Lung (tissue), 12 donors: ENCODE data around the gene MGAM2. TPM values are rescaled to one million over a fixed set of nuclear protein-coding genes. Genes with fewer than 3 reads are reported as not detected.

ENCODE experiments used
- ATAC-seq: fragments of 200-7000 bp; cut with Tn5 transposase; one replicate; pipeline ENCODE4 v1.9.1; 2020; ENCODE audit warnings: moderate number of reproducible peaks; ENCODE audit not compliant: insufficient read depth, low FRiP score
- DNase-seq, 3 donors: peaks; one replicate each; pipeline ENCODE4 v3.0.0-alpha.2; 2013 to 2017
- H3K27ac ChIP-seq, 2 donors: one replicate each; pipeline ENCODE4 v1.5.1; 2013; ENCODE audit warnings: mild to moderate bottlenecking in 2 of 2, moderate library complexity in 2 of 2, control low read depth in 1 of 2, inconsistent platforms in 1 of 2, low read depth in 1 of 2, low read length in 1 of 2
- H3K27me3 ChIP-seq, 3 donors: one replicate each; pipeline ENCODE4 v1.5.1; 2013; ENCODE audit warnings: low read length in 2 of 3; ENCODE audit not compliant: control insufficient read depth in 3 of 3, insufficient read depth in 3 of 3
- H3K36me3 ChIP-seq, 4 donors: one replicate each; pipeline ENCODE4 v1.5.1; 2013; ENCODE audit warnings: low read length in 4 of 4, mild to moderate bottlenecking in 1 of 4, moderate library complexity in 1 of 4; ENCODE audit not compliant: control insufficient read depth in 4 of 4, insufficient read depth in 4 of 4
- H3K4me1 ChIP-seq, 5 donors: one replicate each; pipeline ENCODE4 v1.5.1; 2013; ENCODE audit warnings: low read length in 5 of 5, mild to moderate bottlenecking in 2 of 5, moderate library complexity in 1 of 5; ENCODE audit not compliant: control insufficient read depth in 5 of 5, insufficient read depth in 5 of 5
- H3K4me3 ChIP-seq: one replicate; pipeline ENCODE4 v1.5.1; 2013; ENCODE audit warnings: mild to moderate bottlenecking, control low read depth, moderate library complexity
- H3K9ac ChIP-seq, 2 donors: one replicate each; pipeline ENCODE4 v1.5.1; 2013; ENCODE audit warnings: low read length in 2 of 2, control low read depth in 1 of 2; ENCODE audit not compliant: insufficient read depth in 1 of 2
- H3K9me3 ChIP-seq, 4 donors: one replicate each; pipeline ENCODE4 v1.5.1; 2013; ENCODE audit warnings: low read length in 3 of 4, mild to moderate bottlenecking in 1 of 4, moderate library complexity in 1 of 4; ENCODE audit not compliant: control insufficient read depth in 4 of 4, insufficient read depth in 3 of 4
- CTCF ChIP-seq: IDR thresholded peaks from 2 replicates; pipeline ENCODE4 v1.5.1; 2012; ENCODE audit warnings: mild to moderate bottlenecking; ENCODE audit errors: control extremely low read depth, extremely low read depth
- WGBS, 2 donors: extraction: QIAGEN DNeasy Blood & Tissue Kit; methylation state at CpG; one replicate each; pipeline ENCODE4 v1.1.7; 2013; 5-methylcytosine and 5-hydroxymethylcytosine counted together
- polyA plus RNA-seq, 2 donors: library from polyadenylated mRNA; stranded (reverse); fragments of 200-250 nt; gene quantifications; one replicate each; pipeline ENCODE4 v1.2.1, GENCODE V29; 2013
- total RNA-seq, 2 donors: library from RNA; depleted of rRNA in 1 of 2; stranded (reverse); fragments of >200 nt in 1 of 2; gene quantifications; one replicate each; pipeline ENCODE4 v1.2.1, GENCODE V29; 2014 to 2021
- donor health status: control.
- donor health status: control.
- donor health status: Bipolar disorder and iron deficiency.
- donor health status: healthy.
- donor health status: DM: yes; HTN: yes; CAD: no.

The MGAM2 gene
- total and polyA plus RNA-seq, 4 donors: 0.20 to 0.93 (median 0.52) TPM; not detected in 1

- WGBS, 2 donors: 51 to 74% methylated on average over 3 of the region's 3 CpGs
- no peaks in the 10 kb centered on the region for H3K36me3 ChIP-seq
- H3K9ac ChIP-seq: no peak overlapping the region
- no peak for DNase-seq
- no peak for TF ChIP-seq CTCF
- no peaks in the 10 kb centered on the region for H3K4me1 ChIP-seq
- H3K9me3 ChIP-seq: peaks cover 0 to 3% (median 0%) of the 10 kb centered on the region in 4 donors
- ATAC-seq: no peak
- no peaks in the 10 kb centered on the region for H3K27me3 ChIP-seq
- H3K27ac ChIP-seq: no peak overlapping the region
- H3K4me3 ChIP-seq: no peak overlapping the region
Measured at GRCh38 chr7:142175594-142175993, 64.1 kb downstream of the MGAM2 start.

- Histone ChIP-seq H3K27ac (no peak overlapping the region), H3K9ac (no peak overlapping the region), H3K4me1 (no peaks in the 10 kb centered on the region), H3K36me3 (no peaks in the 10 kb centered on the region), H3K4me3 (no peak overlapping the region), H3K27me3 (no peaks in the 10 kb centered on the region), H3K9me3 (peaks cover 0 to 3% (median 0%) of the 10 kb centered on the region in 4 donors)
- no peak for ATAC-seq
- no peak for TF ChIP-seq CTCF
- 41 to 44% methylated on average over 1 of the region's 1 CpG for WGBS, 2 donors
- DNase-seq: no peak
Measured at GRCh38 chr7:142176901-142177300, 65.4 kb downstream of the MGAM2 start.

- Histone ChIP-seq H3K36me3 (no peaks in the 10 kb centered on the region), H3K27ac (no peak overlapping the region), H3K9me3 (peaks cover 0 to 3% (median 0%) of the 10 kb centered on the region in 4 donors), H3K4me1 (no peaks in the 10 kb centered on the region), H3K27me3 (no peaks in the 10 kb centered on the region), H3K4me3 (no peak overlapping the region), H3K9ac (no peak overlapping the region)
- no peak for TF ChIP-seq CTCF
- DNase-seq (no peak), ATAC-seq (no peak)
Measured at GRCh38 chr7:142177869-142178268, 66.4 kb downstream of the MGAM2 start.

- no peak overlapping the region for H3K27ac ChIP-seq
- no peaks in the 10 kb centered on the region for H3K27me3 ChIP-seq
- H3K9ac ChIP-seq: no peak overlapping the region
- H3K4me1 ChIP-seq: no peaks in the 10 kb centered on the region
- no peak for ATAC-seq
- 88 to 94% methylated on average over 1 of the region's 1 CpG for WGBS, 2 donors
- H3K36me3 ChIP-seq: no peaks in the 10 kb centered on the region
- DNase-seq: no peak
- no peak overlapping the region for H3K4me3 ChIP-seq
- no peaks in the 10 kb centered on the region for H3K9me3 ChIP-seq
- no peak for TF ChIP-seq CTCF
Measured at GRCh38 chr7:142180426-142180825, 68.9 kb downstream of the MGAM2 start.
